K562 (cell line): ENCODE results near the gene BEST3. TPM values are rescaled to one million over a fixed set of nuclear protein-coding genes. Genes with fewer than 3 reads are reported as not detected.

Experiments used
- ADNP ChIP-seq: fragments of 200-800 bp; sonication (Bioruptor generic); IDR thresholded peaks from 2 replicates; pipeline ENCODE4 v1.6.1; 2016; ENCODE audit warnings: missing genetic modification characterization, missing compliant biosample characterization
- CCAR2 ChIP-seq: fragments of 200-400 bp; formaldehyde crosslinking; IDR thresholded peaks from 2 replicates; pipeline ENCODE4 v1.6.1; 2017; ENCODE audit warnings: mild to moderate bottlenecking, low read depth, low read length
- ESRRA ChIP-seq: fragments of 450-650 bp; IDR thresholded peaks from 2 replicates; pipeline ENCODE4 v1.6.1; 2014; ENCODE audit warnings: low read depth, mild to moderate bottlenecking, moderate library complexity, borderline replicate concordance
- NR2C1 ChIP-seq, 2 experiments: fragments of 450-650 bp; IDR thresholded peaks; 2 replicates each; pipeline ENCODE4 v1.6.1; 2017; ENCODE audit warnings: mild to moderate bottlenecking in 2 of 2, antibody characterized with exemption in 1 of 2, inconsistent platforms in 1 of 2, missing compliant biosample characterization in 1 of 2, missing genetic modification characterization in 1 of 2
- TEAD4 ChIP-seq, 2 experiments: sonication (generic) in 1 of 2; formaldehyde crosslinking in 1 of 2; IDR thresholded peaks; 2 replicates each; pipeline versions ENCODE4 v1.6.1 to v1.8.0; 2012 to 2022; ENCODE audit warnings: borderline replicate concordance in 1 of 2, inconsistent platforms in 1 of 2, low read length in 1 of 2, mild to moderate bottlenecking in 1 of 2, missing genetic modification reagents in 1 of 2
- ZNF695 ChIP-seq: fragments of 450-650 bp; formaldehyde crosslinking; IDR thresholded peaks from 2 replicates; pipeline ENCODE4 v1.4.0; 2020; ENCODE audit warnings: mild to moderate bottlenecking, moderate library complexity
- polyA plus RNA-seq, 8 experiments: library from polyadenylated mRNA; depleted of rRNA in 4 of 8; stranded (reverse) in 5 of 8; unstranded in 3 of 8; fragments of >200 nt; fragmentation: Nextera tagmentation in 2 of 8; fragmentation: Illumina TruSeq in 1 of 8; extraction: Ambion mirVana in 2 of 8; extraction: Trizol in 1 of 8; gene quantifications; 2 replicates each; pipeline versions ENCODE4 v1.2.1 to v1.2.3, GENCODE V29; 2011 to 2014; ENCODE audit warnings: inconsistent platforms in 1 of 8, missing spikeins in 1 of 8
- total RNA-seq, 7 experiments: library from RNA; depleted of rRNA in 6 of 7; stranded (reverse); fragments of >200 nt in 6 of 7; fragmentation: Illumina TruSeq in 2 of 7; extraction: Trizol in 2 of 7; gene quantifications; 2 replicates each; pipeline versions ENCODE4 v1.2.1 to v1.2.3, GENCODE V29; 2011 to 2021; ENCODE audit warnings: low replicate concordance in 1 of 7
- TF ChIP-seq, protein P1 (sequence below): fragments of 450-650 bp; IDR thresholded peaks from 2 replicates; pipeline ENCODE4 v1.6.1; 2016; ENCODE audit warnings: mild to moderate bottlenecking, moderate library complexity
- TF ChIP-seq, protein P2 (sequence below): fragments of 450-650 bp; formaldehyde crosslinking; IDR thresholded peaks from 2 replicates; pipeline ENCODE4 v1.4.0; 2020; ENCODE audit warnings: mild to moderate bottlenecking, moderate library complexity

BEST3 gene
- total and polyA plus RNA-seq, 9 of the 15 experiments (the other 6 are each of a cell fraction or from before 2014, with no cell fraction given): 0.15 TPM; not detected in 8

- TF ChIP-seq NR2C1 (IDR thresholded peaks at IDR 0.05) (no peak), NR2C1 (tag; IDR thresholded peaks at IDR 0.05) (no peak), CCAR2 (no peak), ESRRA (no peak), TEAD4 (IDR thresholded peaks at IDR 0.05; ENCODE audit: low read length) (peak; percentile 19; the same call in 1 of the 2 replicates), TEAD4 (CRISPR knock-in tag; IDR thresholded peaks at IDR 0.05; ENCODE audit: borderline replicate concordance) (no peak), ADNP (no peak), ZNF695 (no peak)
- TF ChIP-seq, protein P1, sequence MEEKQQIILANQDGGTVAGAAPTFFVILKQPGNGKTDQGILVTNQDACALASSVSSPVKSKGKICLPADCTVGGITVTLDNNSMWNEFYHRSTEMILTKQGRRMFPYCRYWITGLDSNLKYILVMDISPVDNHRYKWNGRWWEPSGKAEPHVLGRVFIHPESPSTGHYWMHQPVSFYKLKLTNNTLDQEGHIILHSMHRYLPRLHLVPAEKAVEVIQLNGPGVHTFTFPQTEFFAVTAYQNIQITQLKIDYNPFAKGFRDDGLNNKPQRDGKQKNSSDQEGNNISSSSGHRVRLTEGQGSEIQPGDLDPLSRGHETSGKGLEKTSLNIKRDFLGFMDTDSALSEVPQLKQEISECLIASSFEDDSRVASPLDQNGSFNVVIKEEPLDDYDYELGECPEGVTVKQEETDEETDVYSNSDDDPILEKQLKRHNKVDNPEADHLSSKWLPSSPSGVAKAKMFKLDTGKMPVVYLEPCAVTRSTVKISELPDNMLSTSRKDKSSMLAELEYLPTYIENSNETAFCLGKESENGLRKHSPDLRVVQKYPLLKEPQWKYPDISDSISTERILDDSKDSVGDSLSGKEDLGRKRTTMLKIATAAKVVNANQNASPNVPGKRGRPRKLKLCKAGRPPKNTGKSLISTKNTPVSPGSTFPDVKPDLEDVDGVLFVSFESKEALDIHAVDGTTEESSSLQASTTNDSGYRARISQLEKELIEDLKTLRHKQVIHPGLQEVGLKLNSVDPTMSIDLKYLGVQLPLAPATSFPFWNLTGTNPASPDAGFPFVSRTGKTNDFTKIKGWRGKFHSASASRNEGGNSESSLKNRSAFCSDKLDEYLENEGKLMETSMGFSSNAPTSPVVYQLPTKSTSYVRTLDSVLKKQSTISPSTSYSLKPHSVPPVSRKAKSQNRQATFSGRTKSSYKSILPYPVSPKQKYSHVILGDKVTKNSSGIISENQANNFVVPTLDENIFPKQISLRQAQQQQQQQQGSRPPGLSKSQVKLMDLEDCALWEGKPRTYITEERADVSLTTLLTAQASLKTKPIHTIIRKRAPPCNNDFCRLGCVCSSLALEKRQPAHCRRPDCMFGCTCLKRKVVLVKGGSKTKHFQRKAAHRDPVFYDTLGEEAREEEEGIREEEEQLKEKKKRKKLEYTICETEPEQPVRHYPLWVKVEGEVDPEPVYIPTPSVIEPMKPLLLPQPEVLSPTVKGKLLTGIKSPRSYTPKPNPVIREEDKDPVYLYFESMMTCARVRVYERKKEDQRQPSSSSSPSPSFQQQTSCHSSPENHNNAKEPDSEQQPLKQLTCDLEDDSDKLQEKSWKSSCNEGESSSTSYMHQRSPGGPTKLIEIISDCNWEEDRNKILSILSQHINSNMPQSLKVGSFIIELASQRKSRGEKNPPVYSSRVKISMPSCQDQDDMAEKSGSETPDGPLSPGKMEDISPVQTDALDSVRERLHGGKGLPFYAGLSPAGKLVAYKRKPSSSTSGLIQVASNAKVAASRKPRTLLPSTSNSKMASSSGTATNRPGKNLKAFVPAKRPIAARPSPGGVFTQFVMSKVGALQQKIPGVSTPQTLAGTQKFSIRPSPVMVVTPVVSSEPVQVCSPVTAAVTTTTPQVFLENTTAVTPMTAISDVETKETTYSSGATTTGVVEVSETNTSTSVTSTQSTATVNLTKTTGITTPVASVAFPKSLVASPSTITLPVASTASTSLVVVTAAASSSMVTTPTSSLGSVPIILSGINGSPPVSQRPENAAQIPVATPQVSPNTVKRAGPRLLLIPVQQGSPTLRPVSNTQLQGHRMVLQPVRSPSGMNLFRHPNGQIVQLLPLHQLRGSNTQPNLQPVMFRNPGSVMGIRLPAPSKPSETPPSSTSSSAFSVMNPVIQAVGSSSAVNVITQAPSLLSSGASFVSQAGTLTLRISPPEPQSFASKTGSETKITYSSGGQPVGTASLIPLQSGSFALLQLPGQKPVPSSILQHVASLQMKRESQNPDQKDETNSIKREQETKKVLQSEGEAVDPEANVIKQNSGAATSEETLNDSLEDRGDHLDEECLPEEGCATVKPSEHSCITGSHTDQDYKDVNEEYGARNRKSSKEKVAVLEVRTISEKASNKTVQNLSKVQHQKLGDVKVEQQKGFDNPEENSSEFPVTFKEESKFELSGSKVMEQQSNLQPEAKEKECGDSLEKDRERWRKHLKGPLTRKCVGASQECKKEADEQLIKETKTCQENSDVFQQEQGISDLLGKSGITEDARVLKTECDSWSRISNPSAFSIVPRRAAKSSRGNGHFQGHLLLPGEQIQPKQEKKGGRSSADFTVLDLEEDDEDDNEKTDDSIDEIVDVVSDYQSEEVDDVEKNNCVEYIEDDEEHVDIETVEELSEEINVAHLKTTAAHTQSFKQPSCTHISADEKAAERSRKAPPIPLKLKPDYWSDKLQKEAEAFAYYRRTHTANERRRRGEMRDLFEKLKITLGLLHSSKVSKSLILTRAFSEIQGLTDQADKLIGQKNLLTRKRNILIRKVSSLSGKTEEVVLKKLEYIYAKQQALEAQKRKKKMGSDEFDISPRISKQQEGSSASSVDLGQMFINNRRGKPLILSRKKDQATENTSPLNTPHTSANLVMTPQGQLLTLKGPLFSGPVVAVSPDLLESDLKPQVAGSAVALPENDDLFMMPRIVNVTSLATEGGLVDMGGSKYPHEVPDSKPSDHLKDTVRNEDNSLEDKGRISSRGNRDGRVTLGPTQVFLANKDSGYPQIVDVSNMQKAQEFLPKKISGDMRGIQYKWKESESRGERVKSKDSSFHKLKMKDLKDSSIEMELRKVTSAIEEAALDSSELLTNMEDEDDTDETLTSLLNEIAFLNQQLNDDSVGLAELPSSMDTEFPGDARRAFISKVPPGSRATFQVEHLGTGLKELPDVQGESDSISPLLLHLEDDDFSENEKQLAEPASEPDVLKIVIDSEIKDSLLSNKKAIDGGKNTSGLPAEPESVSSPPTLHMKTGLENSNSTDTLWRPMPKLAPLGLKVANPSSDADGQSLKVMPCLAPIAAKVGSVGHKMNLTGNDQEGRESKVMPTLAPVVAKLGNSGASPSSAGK: peak; percentile 12; the same call in 1 of the 2 replicates
- TF ChIP-seq, protein P2, sequence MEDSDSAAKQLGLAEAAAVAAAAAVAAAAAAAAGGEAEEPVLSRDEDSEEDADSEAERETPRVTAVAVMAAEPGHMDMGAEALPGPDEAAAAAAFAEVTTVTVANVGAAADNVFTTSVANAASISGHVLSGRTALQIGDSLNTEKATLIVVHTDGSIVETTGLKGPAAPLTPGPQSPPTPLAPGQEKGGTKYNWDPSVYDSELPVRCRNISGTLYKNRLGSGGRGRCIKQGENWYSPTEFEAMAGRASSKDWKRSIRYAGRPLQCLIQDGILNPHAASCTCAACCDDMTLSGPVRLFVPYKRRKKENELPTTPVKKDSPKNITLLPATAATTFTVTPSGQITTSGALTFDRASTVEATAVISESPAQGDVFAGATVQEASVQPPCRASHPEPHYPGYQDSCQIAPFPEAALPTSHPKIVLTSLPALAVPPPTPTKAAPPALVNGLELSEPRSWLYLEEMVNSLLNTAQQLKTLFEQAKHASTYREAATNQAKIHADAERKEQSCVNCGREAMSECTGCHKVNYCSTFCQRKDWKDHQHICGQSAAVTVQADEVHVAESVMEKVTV: peak; percentile 59
These were observed 59.6 kb downstream of the BEST3 start (continued) for GRCh38 chr12:69639400-69640016.
